HCT116 (cell line): ENCODE results near the gene SSRP1. TPM values are rescaled to one million over a fixed set of nuclear protein-coding genes. Genes with fewer than 3 reads are reported as not detected.

ENCODE experiments used
- ATAC-seq: fragments of 200-7000 bp; cut with Tn5 transposase; 2 replicates; pipeline ENCODE4 v1.9.1; 2020; ENCODE audit warnings: mild to moderate bottlenecking, moderate library complexity
- BruUV-seq: library from RNA; stranded (reverse); fragments of 400-500 nt; replicated peaks from 2 replicates; lab custom pipeline; 2021; lab: Mats Ljungman, UMichigan
- CTCF ChIA-PET: fragments of 300-600 bp; sonication (Branson Sonifier 250); formaldehyde crosslinking; loops from one replicate; lab custom pipeline; 2021; ENCODE audit warnings: antibody characterized with exemption; lab: Charles Lee
- POLR2A ChIA-PET: fragments of 300-600, 350-600 bp; sonication (Branson Sonifier 250); formaldehyde crosslinking; loops from one replicate; lab custom pipeline; 2021; ENCODE audit warnings: antibody characterized with exemption; lab: Charles Lee
- RAD21 ChIA-PET, 2 experiments: fragments of 300-600 bp; sonication (Branson Sonifier 250); formaldehyde crosslinking; loops; one replicate each; lab custom pipeline; 2023; ENCODE audit warnings: low total read pairs in 2 of 2; ENCODE audit not compliant: uncharacterized antibody in 2 of 2, unreplicated experiment in 2 of 2, low non-redundant PET in 1 of 2; lab: Charles Lee
- DNase-seq: peaks from one replicate; pipeline ENCODE4 v3.0.0-alpha.2; 2010; ENCODE audit warnings: low read depth, low spot score
- H2AFZ ChIP-seq: fragments of 200-600 bp; shearing (Covaris generic), sonication (generic); 2 replicates; pipeline ENCODE4 v1.6.1; 2017; ENCODE audit warnings: low read depth, mixed run types, mixed read lengths, antibody characterized with exemption, low read length; ENCODE audit not compliant: poor library complexity, severe bottlenecking
- H3K27ac ChIP-seq: 2 replicates; pipeline ENCODE4 v1.5.1; 2012; ENCODE audit warnings: low read depth, low read length
- H3K27me3 ChIP-seq: fragments of 200-600 bp; sonication (generic); 2 replicates; pipeline ENCODE4 v1.6.1; 2016; ENCODE audit warnings: mixed run types, low read length, mixed read lengths; ENCODE audit not compliant: insufficient read depth
- H3K36me3 ChIP-seq, 2 experiments: fragments of 200-500 bp in 1 of 2; fragments of 200-600 bp in 1 of 2; sonication (Bioruptor generic) in 1 of 2; sonication (generic) in 1 of 2; 2 replicates each; pipeline versions ENCODE4 v1.5.1 to v1.6.1; 2014 to 2016; ENCODE audit warnings: low read length in 2 of 2, inconsistent platforms in 1 of 2, mixed read lengths in 1 of 2, mixed run types in 1 of 2; ENCODE audit not compliant: insufficient read depth in 2 of 2, control insufficient read depth in 1 of 2
- H3K4me1 ChIP-seq, 2 experiments: fragments of 200-600 bp in 1 of 2; sonication (generic) in 1 of 2; 2 replicates each; pipeline versions ENCODE4 v1.5.1 to v1.6.1; 2012 to 2017; ENCODE audit warnings: low read length in 2 of 2, inconsistent platforms in 1 of 2, mild to moderate bottlenecking in 1 of 2, mixed read lengths in 1 of 2, mixed run types in 1 of 2, moderate library complexity in 1 of 2; ENCODE audit not compliant: insufficient read depth in 2 of 2, control insufficient read depth in 1 of 2
- H3K4me2 ChIP-seq: fragments of 200-600 bp; sonication (generic); 2 replicates; pipeline ENCODE4 v1.6.1; 2017; ENCODE audit warnings: mixed run types, low read length, mixed read lengths
- H3K4me3 ChIP-seq, 2 experiments: fragments of 200-600 bp in 1 of 2; sonication (generic) in 1 of 2; replicated peaks in 1 of 2; 2 replicates each; pipeline ENCODE4 v1.5.1; 2011 to 2016; ENCODE audit warnings: low read length in 2 of 2, control low read depth in 1 of 2, low read depth in 1 of 2, mild to moderate bottlenecking in 1 of 2, mixed read lengths in 1 of 2, mixed run types in 1 of 2
- H3K79me2 ChIP-seq: fragments of 200-600 bp; sonication (generic); 2 replicates; pipeline ENCODE4 v1.6.1; 2017; ENCODE audit warnings: mild to moderate bottlenecking, mixed run types, low read length, moderate library complexity, mixed read lengths; ENCODE audit not compliant: insufficient read depth
- H3K9ac ChIP-seq: fragments of 200-600 bp; sonication (generic); 2 replicates; pipeline ENCODE4 v1.6.1; 2016; ENCODE audit warnings: low read length, mixed read lengths
- H3K9me2 ChIP-seq: fragments of 200-600 bp; sonication (generic), shearing (Covaris generic); 2 replicates; pipeline ENCODE4 v1.6.1; 2017; ENCODE audit warnings: mixed run types, mild to moderate bottlenecking, moderate library complexity; ENCODE audit not compliant: insufficient read depth
- H3K9me3 ChIP-seq, 2 experiments: fragments of 200-500 bp in 1 of 2; fragments of 200-600 bp in 1 of 2; sonication (Bioruptor generic) in 1 of 2; sonication (generic) in 1 of 2; 2 replicates each; pipeline ENCODE4 v1.6.1; 2014 to 2017; ENCODE audit warnings: low read length in 2 of 2, mixed read lengths in 2 of 2, inconsistent platforms in 1 of 2, low read depth in 1 of 2, mild to moderate bottlenecking in 1 of 2, mixed run types in 1 of 2, moderate library complexity in 1 of 2; ENCODE audit not compliant: control insufficient read depth in 1 of 2, insufficient read depth in 1 of 2
- H4K20me1 ChIP-seq: fragments of 200-600 bp; sonication (generic), shearing (Covaris generic); 2 replicates; pipeline ENCODE4 v1.6.1; 2017; ENCODE audit warnings: mixed run types, mild to moderate bottlenecking, moderate library complexity; ENCODE audit not compliant: insufficient read depth
- ATF3 ChIP-seq: IDR thresholded peaks from 2 replicates; pipeline ENCODE4 v1.6.1; 2012
- CEBPB ChIP-seq: IDR thresholded peaks from 2 replicates; pipeline ENCODE4 v1.6.1; 2012; ENCODE audit warnings: low read depth
- EZH2 ChIP-seq: fragments of 200-600 bp; sonication (generic); IDR thresholded peaks from 2 replicates; pipeline ENCODE4 v1.6.1; 2017; ENCODE audit warnings: antibody characterized with exemption, mixed run types
- EZH2phosphoT487 ChIP-seq: fragments of 200-600 bp; IDR thresholded peaks from 2 replicates; pipeline ENCODE4 v1.6.1; 2018; ENCODE audit warnings: antibody characterized with exemption, borderline replicate concordance
- JUND ChIP-seq: IDR thresholded peaks from 2 replicates; pipeline ENCODE4 v1.6.1; 2012
- MAX ChIP-seq: IDR thresholded peaks from 2 replicates; pipeline ENCODE4 v1.6.1; 2012
- POLR2AphosphoS5 ChIP-seq: IDR thresholded peaks from 2 replicates; pipeline ENCODE4 v1.6.1; 2011; ENCODE audit warnings: mild to moderate bottlenecking, low read depth, low read length, moderate library complexity
- RAD21 ChIP-seq: IDR thresholded peaks from 2 replicates; pipeline ENCODE4 v1.6.1; 2012; ENCODE audit warnings: low read depth, mild to moderate bottlenecking
- REST ChIP-seq: IDR thresholded peaks from 2 replicates; pipeline ENCODE4 v1.6.1; 2012; ENCODE audit warnings: low read depth
- SIN3A ChIP-seq: IDR thresholded peaks from 2 replicates; pipeline ENCODE4 v1.6.1; 2012; ENCODE audit warnings: low read depth
- SP1 ChIP-seq: IDR thresholded peaks from 2 replicates; pipeline ENCODE4 v1.6.1; 2012; ENCODE audit warnings: low read depth
- SRF ChIP-seq: IDR thresholded peaks from 2 replicates; pipeline ENCODE4 v1.6.1; 2012; ENCODE audit warnings: low read depth
- TCF7L2 ChIP-seq: IDR thresholded peaks from 2 replicates; pipeline ENCODE4 v1.7.0; 2011; ENCODE audit warnings: borderline replicate concordance, inconsistent platforms; ENCODE audit not compliant: insufficient read depth, insufficient read length; ENCODE audit errors: extremely low read depth
- YY1 ChIP-seq: IDR thresholded peaks from 2 replicates; pipeline ENCODE4 v1.6.1; 2011; ENCODE audit warnings: low read length, low read depth, moderate library complexity, mild to moderate bottlenecking; ENCODE audit not compliant: insufficient replicate concordance; ENCODE audit errors: extremely low read depth
- ZBTB33 ChIP-seq: IDR thresholded peaks from 2 replicates; pipeline ENCODE4 v1.6.1; 2011; ENCODE audit warnings: mild to moderate bottlenecking, low read length, moderate library complexity; ENCODE audit not compliant: insufficient replicate concordance; ENCODE audit errors: extremely low read depth
- ZFX ChIP-seq: fragments of 450-650 bp; IDR thresholded peaks from 2 replicates; pipeline ENCODE4 v1.6.1; 2017
- ZNF274 ChIP-seq: fragments of 200-500 bp; sonication (Bioruptor generic); IDR thresholded peaks from 2 replicates; pipeline ENCODE4 v1.6.1; 2014; ENCODE audit warnings: mild to moderate bottlenecking, low read depth, low read length, inconsistent platforms
- intact Hi-C: fragments of 100-400 bp; cut with micrococcal nuclease; formaldehyde crosslinking; loops from 2 replicates; pipeline ENCODE4 v1.10.0; 2022
- total RNA-seq: library from RNA; stranded (reverse); gene quantifications from one replicate; pipeline ENCODE4 v1.2.1, GENCODE V29; 2021; ENCODE audit not compliant: unreplicated experiment

Gene SSRP1
- total RNA-seq, 1 experiment from 2014 or later = 260 TPM

DNA sequence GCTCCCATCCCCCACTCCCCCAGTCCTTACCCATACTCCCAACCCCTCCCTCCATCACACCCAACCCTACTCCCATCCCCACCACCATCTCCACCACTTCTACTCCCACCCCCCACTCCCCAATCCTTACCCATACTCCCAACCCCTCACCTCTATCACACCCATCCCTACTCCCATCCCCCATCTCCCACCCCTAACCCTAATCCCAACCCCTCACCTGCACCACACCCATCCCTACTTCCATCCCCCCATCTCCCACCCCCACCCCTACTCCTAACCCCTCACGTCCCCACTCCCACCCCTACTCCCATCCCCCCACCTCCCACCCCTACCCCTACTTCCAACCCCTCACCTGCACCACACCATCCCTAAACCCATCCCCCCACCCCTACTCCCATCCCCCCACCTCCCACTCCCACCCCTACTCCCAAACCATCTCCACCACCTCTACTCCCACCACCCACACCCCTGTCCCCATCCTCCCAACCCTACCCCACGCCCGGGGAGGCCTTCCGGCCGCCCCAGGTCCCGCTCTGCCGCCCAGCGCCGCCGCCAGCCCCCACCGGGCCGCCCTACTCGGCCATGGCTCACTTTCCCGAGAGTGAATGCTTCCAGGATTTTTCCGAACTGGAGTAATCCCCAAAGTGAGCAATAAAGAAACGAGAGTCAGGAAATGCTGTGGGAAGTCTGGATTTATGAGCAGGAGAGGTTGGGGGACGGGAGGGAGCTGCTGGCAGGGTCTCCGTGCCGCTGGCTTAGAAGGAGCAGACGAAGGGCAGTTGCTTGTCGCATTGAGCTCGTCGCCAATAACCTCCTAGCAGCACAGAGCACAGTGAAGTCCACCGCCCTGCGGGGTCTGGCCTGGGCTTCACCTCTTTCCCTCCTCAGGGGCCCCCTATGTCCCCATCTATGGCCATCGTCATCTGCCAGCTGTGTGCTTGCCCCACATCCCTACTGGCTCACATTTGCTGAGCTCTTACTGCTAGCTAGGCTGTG, 40.7 kb upstream of the SSRP1 start:
- TF ChIP-seq SP1 (no peak), CEBPB (no peak), YY1 (no peak), JUND (no peak), ZBTB33 (no peak), REST (no peak), SIN3A (no peak), ATF3 (no peak), RAD21 (no peak), EZH2 (no peak), EZH2phosphoT487 (no peak), POLR2AphosphoS5 (no peak), TCF7L2 (no peak), SRF (no peak), ZFX (no peak), MAX (no peak), ZNF274 (no peak)
- no TSS peak for BruUV-seq

More for the DNA sequence above, 40.7 kb upstream of the SSRP1 start:
- H4K20me1 ChIP-seq = no peaks in the 10 kb centered on the region
- ChIA-PET POLR2A (no interaction called here), CTCF (no interaction called here), RAD21 (no interaction called here)
- H3K27ac ChIP-seq = no peak overlapping the region
- H2AFZ ChIP-seq = no peak overlapping the region
- no peak for DNase-seq
- intact Hi-C loops = no loop called here
- H3K27me3 ChIP-seq = peaks cover 27% of the 10 kb centered on the region
- no peak overlapping the region for H3K4me3 ChIP-seq
- H3K9ac ChIP-seq = no peak overlapping the region
- H3K9me3 ChIP-seq = no peaks in the 10 kb centered on the region
- H3K4me1 ChIP-seq = no peaks in the 10 kb centered on the region
- no peak overlapping the region for H3K4me2 ChIP-seq
- no peaks in the 10 kb centered on the region for H3K79me2 ChIP-seq
- no peak for ATAC-seq
- H3K9me2 ChIP-seq = no peaks in the 10 kb centered on the region
- no peaks in the 10 kb centered on the region for H3K36me3 ChIP-seq
